GM21526 (cell line): ENCODE data around the gene ADARB2.

Source experiments
- ATAC-seq: cut with Tn5 transposase; IDR thresholded peaks from one replicate; pipeline ENCODE4 v1.9.1; 2021; ENCODE audit warnings: moderate library complexity; ENCODE audit not compliant: unreplicated experiment, low FRiP score

The ADARB2 gene

DNA sequence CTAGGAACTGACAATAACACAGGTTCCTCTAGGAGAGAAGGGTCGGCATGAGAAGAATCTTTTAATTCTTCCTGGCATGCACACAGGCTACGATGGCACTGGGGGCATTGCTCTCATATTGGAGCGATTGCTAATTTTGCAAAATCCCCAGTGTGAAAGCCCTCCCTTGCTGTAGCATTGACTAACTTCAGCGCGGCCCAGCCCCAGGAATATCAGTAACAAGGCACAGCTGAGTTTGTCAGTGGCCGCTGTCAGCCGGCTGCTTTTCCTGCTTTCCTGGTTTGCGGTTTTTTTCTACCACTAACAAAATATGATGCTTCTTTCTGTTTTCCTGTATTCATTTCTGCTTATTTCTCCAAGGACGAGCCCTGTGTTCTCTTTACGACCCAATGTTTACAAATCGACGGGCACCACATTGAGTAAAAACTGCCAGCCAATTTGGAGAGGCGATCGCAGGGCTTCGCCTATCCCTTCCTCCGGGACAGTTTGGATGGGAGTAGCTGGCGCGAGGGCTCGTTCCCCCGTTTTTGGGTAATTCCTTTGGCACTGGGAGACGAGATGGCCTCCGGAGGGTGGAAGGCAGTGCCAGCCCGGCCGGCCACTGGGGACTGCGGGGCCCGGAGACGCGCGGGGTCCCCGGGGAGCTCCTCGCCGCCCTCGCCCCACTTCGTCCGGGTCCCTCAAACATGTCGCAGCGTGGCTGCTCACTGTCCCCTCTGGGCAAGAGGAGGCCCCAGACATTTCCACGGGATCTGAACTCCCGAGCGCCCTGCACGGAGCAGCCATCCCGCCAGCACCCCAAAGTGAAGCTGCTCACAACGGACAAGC is 967 bp downstream of the ADARB2 start:
- ATAC-seq: no peak

DNA sequence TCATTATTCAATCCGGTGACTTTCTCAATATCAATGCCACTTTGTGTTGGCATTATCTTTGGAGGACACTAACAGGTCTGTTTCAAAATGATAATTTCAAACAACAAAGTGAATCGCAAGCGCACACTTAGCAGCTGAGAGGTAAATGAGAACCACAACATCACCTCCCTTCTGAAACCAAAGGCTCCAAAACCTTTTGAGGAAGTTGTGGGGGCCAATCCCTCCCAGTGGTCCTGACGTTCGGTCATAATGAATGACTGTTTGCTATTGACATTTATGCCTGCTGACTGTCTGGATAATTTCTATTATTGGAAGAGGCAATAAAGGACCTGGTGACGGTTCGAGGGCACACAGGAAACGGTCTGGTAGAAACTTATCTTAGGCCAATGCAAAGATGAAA is 1.8 kb downstream of the ADARB2 start:
- no peak for ATAC-seq

DNA sequence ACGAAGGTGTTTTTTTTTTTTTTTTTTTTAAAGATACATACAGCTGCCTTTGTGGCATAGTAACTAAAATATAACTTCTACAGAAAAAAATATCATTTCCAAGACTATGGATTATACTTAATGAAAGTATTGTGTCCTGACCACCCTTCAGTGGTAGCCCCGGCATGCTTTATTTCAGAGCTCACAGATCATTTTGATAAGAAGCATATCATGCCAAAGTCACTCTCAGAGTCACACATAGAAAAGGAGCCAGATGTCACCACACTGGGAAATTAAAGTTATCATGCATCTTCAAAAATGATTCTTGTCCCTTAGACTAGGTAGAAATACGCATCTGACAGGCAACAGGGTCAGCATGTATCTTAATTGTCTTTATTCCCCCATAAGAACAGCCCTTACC is 3.0 kb downstream of the ADARB2 start:
- no peak for ATAC-seq

DNA sequence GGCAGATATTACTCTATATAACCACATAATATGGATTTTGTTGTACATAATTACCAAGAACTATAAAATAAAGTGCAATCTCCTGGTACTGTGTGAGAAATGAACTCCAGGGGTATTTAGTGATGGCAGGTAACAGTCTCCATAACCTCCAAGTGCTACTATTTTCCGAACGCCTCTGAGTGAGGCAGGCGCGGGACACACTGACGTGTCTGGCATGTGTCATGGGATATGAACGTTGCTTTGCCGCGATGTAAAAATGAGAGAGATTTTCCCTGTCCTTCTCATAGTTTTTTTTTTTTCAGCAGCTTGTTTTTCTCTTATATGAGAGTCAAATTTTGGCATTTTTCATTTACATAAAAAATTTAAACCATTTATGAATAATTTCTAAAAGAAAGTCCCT is 3.6 kb downstream of the ADARB2 start:
- ATAC-seq: no peak

DNA sequence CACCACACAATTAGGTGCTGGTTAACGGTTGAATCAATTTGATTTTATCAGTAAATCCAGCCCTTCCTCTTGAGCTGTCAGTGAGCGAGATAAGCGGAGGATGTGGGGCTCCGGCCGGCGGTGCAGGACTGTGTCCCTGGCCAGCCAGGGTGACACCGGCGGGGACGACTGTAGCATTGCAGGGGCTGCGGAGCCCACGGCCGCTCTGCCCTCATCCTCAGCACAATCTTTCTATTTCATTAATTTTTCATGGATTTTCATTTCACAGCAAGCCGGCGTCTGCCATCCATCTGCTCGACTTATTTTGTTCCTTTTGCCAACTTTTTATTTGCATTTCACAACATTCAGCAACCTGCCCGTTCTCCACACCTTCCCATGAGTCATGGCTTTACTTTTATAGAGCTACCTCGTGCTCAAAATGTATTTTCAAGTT is 4.7 kb downstream of the ADARB2 start:
- ATAC-seq: no peak

DNA sequence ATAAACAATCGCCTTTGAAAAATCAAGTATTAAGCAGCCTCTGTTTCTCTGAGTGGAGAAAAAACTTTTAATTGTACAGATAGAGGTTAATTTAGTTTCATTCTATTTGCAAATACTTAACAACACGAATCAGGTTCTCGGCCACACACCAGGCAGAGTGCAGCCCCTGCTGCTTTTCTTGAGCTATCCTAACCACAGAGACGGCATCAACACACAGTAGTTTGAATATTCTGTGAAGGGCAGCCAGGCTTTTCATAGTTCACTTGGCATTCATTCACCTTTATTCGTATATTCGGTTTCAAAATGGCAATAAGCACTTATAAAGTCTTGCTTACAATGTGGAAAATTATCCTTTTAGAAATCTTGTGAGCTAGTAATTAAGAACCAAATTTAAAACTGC is 5.7 kb downstream of the ADARB2 start:
- ATAC-seq: no peak

DNA sequence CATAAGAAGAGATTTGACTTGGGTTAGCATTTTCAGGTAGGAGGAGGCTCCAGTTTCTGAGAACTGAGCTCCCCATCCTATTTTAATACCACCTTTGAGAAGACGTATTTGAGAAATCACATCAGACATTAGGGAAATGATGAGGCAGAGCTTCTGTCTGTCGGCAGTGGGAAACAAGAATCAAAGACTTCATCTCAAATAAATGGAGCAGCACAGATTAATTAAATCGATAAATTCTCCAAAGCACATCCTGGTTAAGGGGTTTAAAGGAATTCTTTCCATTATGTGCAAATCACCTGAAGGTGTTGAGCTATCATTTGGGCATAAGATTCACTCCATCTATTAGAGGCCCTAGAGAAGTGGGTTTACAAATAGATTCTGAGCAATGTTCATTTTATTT is 7.6 kb downstream of the ADARB2 start:
- no peak for ATAC-seq

DNA sequence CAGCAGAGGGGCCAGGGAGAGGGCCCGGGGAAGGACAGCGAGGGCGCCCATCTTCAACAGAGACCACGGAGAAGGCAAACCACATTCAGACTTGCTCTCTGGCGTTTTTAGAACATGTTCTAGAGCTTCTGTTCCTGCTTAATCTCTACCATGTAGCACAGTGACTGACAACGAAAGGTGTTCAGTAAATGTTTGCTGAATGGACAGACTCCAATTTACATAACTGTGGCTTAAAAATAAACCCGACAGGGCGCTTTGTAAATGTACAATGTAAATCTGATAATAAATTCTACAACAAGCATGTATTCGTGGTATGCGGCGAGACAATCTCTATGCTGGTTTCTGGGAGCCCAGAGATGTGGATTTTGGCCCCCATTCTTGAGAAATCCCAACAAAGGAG is 10.5 kb downstream of the ADARB2 start:
- no peak for ATAC-seq

DNA sequence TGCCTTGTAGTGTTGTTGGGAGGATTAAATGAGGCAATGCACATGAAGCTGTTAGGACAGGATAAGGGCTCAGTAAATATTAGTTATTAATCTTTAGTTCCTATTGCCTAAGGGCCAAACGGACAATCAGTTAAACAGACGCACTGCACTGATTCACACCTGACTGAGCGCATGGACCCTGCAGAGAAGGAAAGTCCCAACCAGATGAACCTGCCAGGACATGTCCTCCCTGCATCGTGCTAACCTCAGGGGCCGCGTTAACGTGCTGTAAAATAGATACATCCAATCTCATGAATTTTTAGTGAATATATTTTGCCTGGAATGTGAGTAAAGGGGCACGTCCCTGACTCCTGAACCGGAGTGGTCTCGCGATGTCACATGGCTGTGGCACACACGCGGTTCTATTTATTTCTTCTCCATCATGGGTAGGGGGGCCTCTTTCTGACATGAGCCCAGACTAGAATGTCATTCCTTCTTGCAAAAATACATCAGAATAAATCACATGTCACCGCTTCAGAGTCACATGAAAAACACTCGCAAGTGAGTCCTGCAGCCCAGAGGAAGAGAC is 12.3 kb downstream of the ADARB2 start:
- no peak for ATAC-seq

DNA sequence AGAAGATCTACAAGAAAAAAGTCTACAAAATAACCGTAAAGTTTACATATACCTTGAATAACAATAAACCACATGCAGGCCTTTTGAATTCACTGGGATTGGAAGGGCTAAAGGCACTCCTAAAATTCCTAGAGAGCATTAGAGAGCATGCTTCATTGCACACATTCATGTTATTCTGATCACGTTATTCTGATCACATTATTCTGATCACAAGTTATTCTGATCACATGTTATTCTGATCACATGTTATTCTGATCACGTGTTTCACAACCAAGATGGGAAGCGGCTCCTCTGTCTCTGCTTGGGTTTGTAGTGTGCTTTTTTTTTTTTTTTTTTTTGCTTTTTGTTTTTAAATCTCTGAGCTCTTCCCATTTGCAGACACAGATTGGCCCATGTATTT is 20.5 kb downstream of the ADARB2 start:
- ATAC-seq: no peak

DNA sequence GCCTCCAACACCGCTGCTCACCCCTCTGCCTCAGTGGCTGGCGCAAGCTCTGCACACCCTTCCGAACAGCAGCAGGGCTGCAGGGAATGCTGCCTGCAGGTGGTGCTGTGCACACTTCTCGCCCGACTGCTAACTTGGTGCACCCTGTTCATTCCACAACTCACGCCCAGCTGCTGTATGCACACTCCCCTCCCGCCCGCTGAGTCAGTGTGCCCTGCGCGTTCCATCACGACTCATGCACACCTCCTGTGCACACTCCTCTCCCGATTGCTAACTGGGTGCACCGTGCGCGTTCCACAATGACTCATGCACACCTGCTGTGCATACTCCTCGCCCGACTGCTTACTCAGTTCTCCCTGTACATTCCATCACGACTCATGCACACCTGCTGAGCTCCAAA is 21.5 kb downstream of the ADARB2 start:
- peak; percentile 86 for ATAC-seq

DNA sequence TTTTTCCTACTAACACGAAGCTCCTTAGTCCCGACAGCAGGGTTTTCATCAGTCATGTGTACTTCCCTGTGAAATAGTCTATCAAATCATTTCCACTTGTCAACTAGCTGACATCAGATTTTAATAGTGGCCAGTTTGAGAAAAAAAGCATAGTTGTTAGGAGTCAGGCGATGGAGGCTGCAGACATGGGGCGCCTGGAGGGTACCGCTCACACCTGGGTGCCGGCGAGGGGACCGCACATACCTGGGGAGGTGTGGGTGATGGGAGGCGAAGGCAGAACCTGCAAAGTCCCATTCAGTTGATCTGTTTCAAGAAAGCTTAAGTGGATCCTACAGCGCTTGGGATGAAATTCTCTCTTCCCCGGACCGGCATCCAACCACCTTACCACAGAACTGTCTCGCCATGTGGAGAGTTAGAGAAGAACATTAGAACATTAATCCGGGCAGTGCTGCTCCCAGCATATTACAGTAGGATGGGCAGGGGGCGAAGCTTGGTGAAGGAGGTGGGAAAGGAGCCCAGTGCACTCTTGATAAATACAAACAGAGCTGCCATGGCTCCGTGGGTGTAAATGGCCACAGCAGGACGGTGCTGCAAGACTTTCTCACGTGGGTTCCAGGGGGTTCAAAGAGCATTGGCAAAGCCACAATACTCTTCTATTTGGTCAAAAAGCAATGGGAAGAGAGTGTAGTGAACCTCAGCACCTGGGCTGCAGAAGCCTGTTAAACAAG is 24.2 kb downstream of the ADARB2 start:
- no peak for ATAC-seq

DNA sequence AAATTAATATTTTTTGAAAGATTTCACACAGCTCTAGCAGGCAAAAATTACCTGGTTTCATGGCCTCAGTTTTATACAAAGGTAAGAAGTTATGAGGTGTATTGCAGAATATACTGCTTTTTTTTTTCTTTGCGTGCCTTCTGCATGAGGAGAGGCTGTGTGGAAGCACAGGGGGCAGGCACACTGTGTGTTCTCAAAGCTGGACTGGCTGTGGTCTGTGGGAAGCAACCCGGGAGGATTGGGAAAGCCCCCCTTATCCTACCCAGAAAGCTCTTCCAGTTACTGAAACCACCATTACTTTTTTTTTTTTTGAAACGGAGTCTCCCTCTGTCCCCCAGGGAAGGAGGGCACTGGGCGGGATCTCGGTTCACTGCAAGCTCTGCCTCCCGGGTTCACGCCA is 25.0 kb downstream of the ADARB2 start:
- no peak for ATAC-seq

DNA sequence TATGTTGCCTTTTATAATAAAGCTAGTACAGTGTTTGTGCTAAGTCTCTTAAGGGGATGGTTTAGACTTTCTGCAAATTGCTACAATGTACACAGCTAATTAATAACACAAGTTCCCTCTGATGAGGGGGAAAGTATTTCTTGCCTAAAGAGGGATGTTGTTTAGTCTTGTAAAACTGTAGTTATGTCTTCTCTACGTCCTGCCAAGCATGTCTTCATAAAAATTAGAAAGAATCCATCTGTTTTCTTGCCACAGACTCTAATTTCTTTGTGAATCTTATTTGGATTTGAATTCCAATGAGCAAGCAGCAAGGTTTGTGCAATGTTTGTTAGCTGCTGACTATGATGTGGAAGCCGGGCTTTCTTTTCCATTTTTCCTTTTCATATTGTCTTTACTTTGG is 28.2 kb downstream of the ADARB2 start:
- no peak for ATAC-seq

DNA sequence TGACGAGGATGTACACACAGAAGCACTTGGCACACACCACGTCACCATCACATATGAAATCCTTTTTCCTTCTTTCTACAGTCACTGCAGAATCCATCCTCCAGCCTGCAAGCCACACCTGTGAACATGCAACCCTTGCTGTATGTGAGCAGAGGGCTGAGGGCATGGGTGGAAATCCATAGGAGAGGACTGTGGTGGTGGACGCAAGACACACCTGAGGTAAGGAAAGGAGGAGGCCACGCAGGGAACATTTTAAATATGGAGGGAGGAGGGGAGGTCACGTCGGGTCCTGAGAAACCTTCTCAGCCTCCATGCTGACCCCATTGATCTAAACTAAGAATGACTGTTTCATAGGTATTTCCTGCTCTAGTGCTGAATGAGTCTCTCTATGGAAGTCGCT is 28.6 kb downstream of the ADARB2 start:
- ATAC-seq: no peak

DNA sequence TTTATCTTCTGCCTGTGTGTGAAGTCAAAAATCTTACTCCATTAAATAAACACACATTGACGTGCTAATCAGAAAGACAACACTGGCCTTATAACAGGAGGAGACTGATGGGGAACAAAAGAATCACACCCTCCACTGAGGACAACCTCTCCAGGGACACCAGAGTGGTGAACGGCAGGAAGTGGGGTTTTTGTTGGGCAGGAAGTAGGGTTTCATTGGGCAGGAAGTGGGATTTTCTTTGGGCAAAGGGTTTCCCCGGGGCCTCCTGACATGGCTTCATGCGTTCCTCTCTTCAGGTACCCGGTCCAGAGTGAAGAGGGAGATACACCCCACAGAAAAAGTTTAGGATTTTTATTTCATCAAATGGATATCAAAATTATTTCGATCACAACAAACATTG is 30.6 kb downstream of the ADARB2 start:
- ATAC-seq: no peak

DNA sequence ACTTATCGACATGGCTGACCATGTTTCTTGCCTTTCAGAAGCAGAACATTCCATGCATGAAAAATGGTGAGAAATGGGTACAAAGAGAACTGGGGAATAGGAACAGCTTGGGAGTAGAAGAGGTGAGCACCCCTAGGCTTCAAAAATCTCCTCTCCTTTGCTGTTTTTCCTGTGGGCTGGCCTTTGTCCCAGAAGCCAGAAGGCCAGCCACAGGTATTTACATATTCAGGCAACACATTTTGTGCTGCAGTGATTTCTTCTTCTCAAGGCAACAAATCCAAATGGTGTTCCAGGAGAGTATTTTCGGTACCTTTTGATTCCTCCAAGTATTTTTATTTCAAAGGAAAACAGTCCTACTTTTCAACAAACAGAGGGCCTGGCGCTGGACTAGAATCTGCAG is 31.1 kb downstream of the ADARB2 start:
- ATAC-seq: no peak

DNA sequence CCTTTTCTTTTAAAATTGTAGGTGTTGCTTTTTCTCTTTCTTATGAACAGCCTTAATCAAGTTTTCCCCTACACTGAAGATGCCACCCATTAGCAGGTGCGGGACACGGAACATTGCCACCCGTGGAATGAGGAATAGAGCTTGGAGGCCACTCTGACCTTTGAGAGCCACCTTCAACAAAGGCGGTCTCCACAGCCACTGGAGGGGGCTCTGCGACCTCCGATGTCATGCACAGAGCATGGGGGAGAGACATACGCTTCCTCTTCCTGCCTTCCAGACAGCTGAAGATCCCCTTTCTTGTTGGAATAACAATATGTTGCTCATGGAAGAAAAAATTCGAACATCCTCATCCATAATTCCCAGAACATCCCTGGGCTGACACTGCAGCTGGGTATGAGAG is 39.1 kb downstream of the ADARB2 start:
- no peak for ATAC-seq

DNA sequence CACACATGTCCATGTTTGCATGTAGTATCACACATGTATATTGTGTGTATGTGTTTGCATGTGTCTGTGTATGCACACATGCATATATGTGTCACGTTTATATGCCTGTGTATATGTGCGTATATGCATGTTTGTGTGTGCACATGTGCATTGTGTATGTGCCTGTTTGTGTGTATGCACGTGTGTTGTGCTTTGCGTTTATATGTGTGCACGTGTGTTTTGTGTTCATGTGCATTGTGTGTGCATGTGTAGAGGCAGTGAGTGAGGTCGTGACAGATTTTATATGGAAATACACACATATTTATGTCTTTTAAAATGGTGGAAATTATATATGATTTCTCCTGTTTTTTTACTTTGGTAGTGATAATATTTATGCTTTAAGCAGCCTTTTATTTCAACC is 41.2 kb downstream of the ADARB2 start:
- no peak for ATAC-seq

DNA sequence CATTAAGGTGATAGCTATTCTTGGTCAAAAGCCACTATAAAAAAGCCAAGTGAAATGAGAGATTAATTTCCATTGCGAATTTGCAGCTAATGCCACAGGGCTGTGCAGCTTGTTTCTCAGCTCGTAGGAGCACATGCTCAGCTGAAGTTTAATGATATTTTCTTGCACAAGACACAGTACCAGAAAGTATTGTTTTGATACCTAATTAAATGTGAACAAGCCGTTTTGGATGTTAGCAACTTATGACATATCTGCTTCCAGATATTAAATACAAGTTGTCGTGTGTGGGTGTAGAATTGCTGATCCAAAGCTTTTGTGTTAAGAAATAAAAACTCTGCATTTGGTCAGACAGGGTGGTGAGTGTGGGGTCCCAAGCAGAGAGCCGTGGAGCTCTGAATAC is 47.2 kb downstream of the ADARB2 start:
- ATAC-seq: no peak

DNA sequence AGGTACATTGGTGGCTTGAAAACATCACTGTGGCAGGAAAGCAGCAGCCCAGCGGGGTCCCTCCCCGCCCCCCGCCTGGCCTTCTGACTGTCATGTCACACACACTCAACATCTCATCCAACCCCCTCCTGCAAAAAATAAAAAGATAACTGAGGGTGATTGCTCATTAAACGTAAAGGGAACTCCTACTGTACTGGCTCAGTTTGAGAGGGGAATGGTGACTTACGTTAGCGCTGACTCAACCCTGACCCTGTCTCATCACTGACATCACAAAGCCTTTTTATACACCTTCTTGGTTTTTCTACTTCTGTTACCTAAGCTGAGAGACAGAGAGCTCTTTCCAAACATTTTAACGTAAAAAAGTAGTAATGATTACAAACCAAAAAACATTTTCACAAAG is 48.8 kb downstream of the ADARB2 start:
- ATAC-seq: no peak

DNA sequence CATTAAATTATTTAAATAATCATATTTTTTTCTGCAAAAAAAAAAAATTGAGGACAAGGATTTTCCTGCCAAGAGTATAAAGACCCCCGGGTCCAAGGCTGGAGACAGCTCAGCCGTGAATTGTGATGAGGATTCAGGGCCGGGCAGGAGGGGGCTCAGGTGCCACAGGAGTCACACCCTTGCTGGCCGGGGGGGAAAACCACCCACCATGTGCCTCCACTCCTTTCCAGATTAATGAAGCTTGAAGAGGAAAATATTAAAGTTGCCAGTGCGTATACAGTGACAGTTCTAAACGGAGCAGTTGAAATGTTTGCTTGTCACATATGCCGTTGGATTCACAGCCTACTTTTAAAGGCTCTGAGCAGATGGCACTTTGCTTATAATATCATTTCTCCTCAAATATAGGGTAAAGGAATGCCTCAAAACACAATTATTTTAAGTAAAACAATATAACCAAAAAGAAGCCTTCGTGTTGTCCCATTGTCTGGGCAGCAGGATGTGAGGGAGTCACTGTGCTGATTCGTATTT is 49.6 kb downstream of the ADARB2 start:
- no peak for ATAC-seq
